Liver (tissue), 4 donors: ENCODE results near the gene FAAH2. TPM values are rescaled to one million over a fixed set of nuclear protein-coding genes. Genes with fewer than 3 reads are reported as not detected.

Source experiments
- polyA plus RNA-seq, 2 donors: library from polyadenylated mRNA; stranded (reverse) in 1 of 2; unstranded in 1 of 2; fragments of 200-250 nt in 1 of 2; fragments of >200 nt in 1 of 2; fragmentation: Nextera tagmentation in 1 of 2; extraction: Ambion mirVana in 1 of 2; gene quantifications; one replicate each; pipeline versions ENCODE4 v1.2.1 to v1.2.3, GENCODE V29; 2013 to 2015
- total RNA-seq, 2 donors: library from RNA; depleted of rRNA; stranded (reverse); fragments of >200 nt; gene quantifications; one replicate each; pipeline ENCODE4 v1.2.3, GENCODE V29; 2014
- donor health status: healthy.
- donor health status: healthy.
- donor health status: healthy.

Gene FAAH2
- total and polyA plus RNA-seq, 4 donors = 3.6 to 13.9 (median 5.8) TPM

Other genes with a start within 250 kb of the FAAH2 start
- 1 to 10 TPM; 4.5 to 7.3 TPM for gene SPIN2B, start 165.2 kb upstream of the FAAH2 start, total RNA-seq
- 1 to 10 TPM; 3.1 TPM for gene SPIN2B, start 165.2 kb upstream of the FAAH2 start, polyA plus RNA-seq
- under 1 TPM; 0.33 to 0.42 TPM for gene SPIN2A, start 149.3 kb upstream of the FAAH2 start, total RNA-seq
- gene SPIN2A, start 149.3 kb upstream of the FAAH2 start, polyA plus RNA-seq = under 1 TPM; 0.15 to 0.54 TPM